HCT116 (cell line): Measurements from ENCODE around the gene TEX264. TPM values are rescaled to one million over a fixed set of nuclear protein-coding genes. Genes with fewer than 3 reads are reported as not detected.

Experiments
- ATAC-seq: fragments of 200-7000 bp; cut with Tn5 transposase; 2 replicates; pipeline ENCODE4 v1.9.1; 2020; ENCODE audit warnings: mild to moderate bottlenecking, moderate library complexity
- BruUV-seq: library from RNA; stranded (reverse); fragments of 400-500 nt; replicated peaks from 2 replicates; lab custom pipeline; 2021; lab: Mats Ljungman, UMichigan
- CTCF ChIA-PET: fragments of 300-600 bp; sonication (Branson Sonifier 250); formaldehyde crosslinking; loops from one replicate; lab custom pipeline; 2021; ENCODE audit warnings: antibody characterized with exemption; lab: Charles Lee
- POLR2A ChIA-PET: fragments of 300-600, 350-600 bp; sonication (Branson Sonifier 250); formaldehyde crosslinking; loops from one replicate; lab custom pipeline; 2021; ENCODE audit warnings: antibody characterized with exemption; lab: Charles Lee
- RAD21 ChIA-PET, 2 experiments: fragments of 300-600 bp; sonication (Branson Sonifier 250); formaldehyde crosslinking; loops; one replicate each; lab custom pipeline; 2023; ENCODE audit warnings: low total read pairs in 2 of 2; ENCODE audit not compliant: uncharacterized antibody in 2 of 2, unreplicated experiment in 2 of 2, low non-redundant PET in 1 of 2; lab: Charles Lee
- DNase-seq: peaks from one replicate; pipeline ENCODE4 v3.0.0-alpha.2; 2010; ENCODE audit warnings: low read depth, low spot score
- H2AFZ ChIP-seq: fragments of 200-600 bp; shearing (Covaris generic), sonication (generic); 2 replicates; pipeline ENCODE4 v1.6.1; 2017; ENCODE audit warnings: low read depth, mixed run types, mixed read lengths, antibody characterized with exemption, low read length; ENCODE audit not compliant: poor library complexity, severe bottlenecking
- H3K27ac ChIP-seq: 2 replicates; pipeline ENCODE4 v1.5.1; 2012; ENCODE audit warnings: low read depth, low read length
- H3K27me3 ChIP-seq: fragments of 200-600 bp; sonication (generic); 2 replicates; pipeline ENCODE4 v1.6.1; 2016; ENCODE audit warnings: mixed run types, low read length, mixed read lengths; ENCODE audit not compliant: insufficient read depth
- H3K36me3 ChIP-seq, 2 experiments: fragments of 200-500 bp in 1 of 2; fragments of 200-600 bp in 1 of 2; sonication (Bioruptor generic) in 1 of 2; sonication (generic) in 1 of 2; 2 replicates each; pipeline versions ENCODE4 v1.5.1 to v1.6.1; 2014 to 2016; ENCODE audit warnings: low read length in 2 of 2, inconsistent platforms in 1 of 2, mixed read lengths in 1 of 2, mixed run types in 1 of 2; ENCODE audit not compliant: insufficient read depth in 2 of 2, control insufficient read depth in 1 of 2
- H3K4me1 ChIP-seq, 2 experiments: fragments of 200-600 bp in 1 of 2; sonication (generic) in 1 of 2; 2 replicates each; pipeline versions ENCODE4 v1.5.1 to v1.6.1; 2012 to 2017; ENCODE audit warnings: low read length in 2 of 2, inconsistent platforms in 1 of 2, mild to moderate bottlenecking in 1 of 2, mixed read lengths in 1 of 2, mixed run types in 1 of 2, moderate library complexity in 1 of 2; ENCODE audit not compliant: insufficient read depth in 2 of 2, control insufficient read depth in 1 of 2
- H3K4me2 ChIP-seq: fragments of 200-600 bp; sonication (generic); 2 replicates; pipeline ENCODE4 v1.6.1; 2017; ENCODE audit warnings: mixed run types, low read length, mixed read lengths
- H3K4me3 ChIP-seq, 2 experiments: fragments of 200-600 bp in 1 of 2; sonication (generic) in 1 of 2; replicated peaks in 1 of 2; 2 replicates each; pipeline ENCODE4 v1.5.1; 2011 to 2016; ENCODE audit warnings: low read length in 2 of 2, control low read depth in 1 of 2, low read depth in 1 of 2, mild to moderate bottlenecking in 1 of 2, mixed read lengths in 1 of 2, mixed run types in 1 of 2
- H3K79me2 ChIP-seq: fragments of 200-600 bp; sonication (generic); 2 replicates; pipeline ENCODE4 v1.6.1; 2017; ENCODE audit warnings: mild to moderate bottlenecking, mixed run types, low read length, moderate library complexity, mixed read lengths; ENCODE audit not compliant: insufficient read depth
- H3K9ac ChIP-seq: fragments of 200-600 bp; sonication (generic); 2 replicates; pipeline ENCODE4 v1.6.1; 2016; ENCODE audit warnings: low read length, mixed read lengths
- H3K9me2 ChIP-seq: fragments of 200-600 bp; sonication (generic), shearing (Covaris generic); 2 replicates; pipeline ENCODE4 v1.6.1; 2017; ENCODE audit warnings: mixed run types, mild to moderate bottlenecking, moderate library complexity; ENCODE audit not compliant: insufficient read depth
- H3K9me3 ChIP-seq, 2 experiments: fragments of 200-500 bp in 1 of 2; fragments of 200-600 bp in 1 of 2; sonication (Bioruptor generic) in 1 of 2; sonication (generic) in 1 of 2; 2 replicates each; pipeline ENCODE4 v1.6.1; 2014 to 2017; ENCODE audit warnings: low read length in 2 of 2, mixed read lengths in 2 of 2, inconsistent platforms in 1 of 2, low read depth in 1 of 2, mild to moderate bottlenecking in 1 of 2, mixed run types in 1 of 2, moderate library complexity in 1 of 2; ENCODE audit not compliant: control insufficient read depth in 1 of 2, insufficient read depth in 1 of 2
- H4K20me1 ChIP-seq: fragments of 200-600 bp; sonication (generic), shearing (Covaris generic); 2 replicates; pipeline ENCODE4 v1.6.1; 2017; ENCODE audit warnings: mixed run types, mild to moderate bottlenecking, moderate library complexity; ENCODE audit not compliant: insufficient read depth
- CBX3 ChIP-seq: IDR thresholded peaks from 2 replicates; pipeline ENCODE4 v1.6.1; 2012; ENCODE audit warnings: low read depth
- FOSL1 ChIP-seq: IDR thresholded peaks from 2 replicates; pipeline ENCODE4 v1.6.1; 2012; ENCODE audit warnings: low read depth
- intact Hi-C: fragments of 100-400 bp; cut with micrococcal nuclease; formaldehyde crosslinking; loops from 2 replicates; pipeline ENCODE4 v1.10.0; 2022
- total RNA-seq: library from RNA; stranded (reverse); gene quantifications from one replicate; pipeline ENCODE4 v1.2.1, GENCODE V29; 2021; ENCODE audit not compliant: unreplicated experiment
- TF ChIP-seq, protein P1 (sequence below): IDR thresholded peaks from 2 replicates; pipeline ENCODE4 v1.6.1; 2012
- TF ChIP-seq, protein P2 (sequence below), 3 experiments: fragments of 200-600 bp in 1 of 3; sonication (generic) in 1 of 3; IDR thresholded peaks in 2 of 3; conservative IDR thresholded peaks in 1 of 3; 2 replicates each; pipeline ENCODE4 v1.5.1; 2012 to 2017; ENCODE audit warnings: low read depth in 2 of 3, low read length in 2 of 3, antibody characterized with exemption in 1 of 3, borderline replicate concordance in 1 of 3, control low read depth in 1 of 3, mild to moderate bottlenecking in 1 of 3, mixed read lengths in 1 of 3, mixed run types in 1 of 3, moderate library complexity in 1 of 3; ENCODE audit not compliant: insufficient read depth in 1 of 3

TEX264 gene
- total RNA-seq, 1 experiment from 2014 or later = 36.0 TPM

DNA sequence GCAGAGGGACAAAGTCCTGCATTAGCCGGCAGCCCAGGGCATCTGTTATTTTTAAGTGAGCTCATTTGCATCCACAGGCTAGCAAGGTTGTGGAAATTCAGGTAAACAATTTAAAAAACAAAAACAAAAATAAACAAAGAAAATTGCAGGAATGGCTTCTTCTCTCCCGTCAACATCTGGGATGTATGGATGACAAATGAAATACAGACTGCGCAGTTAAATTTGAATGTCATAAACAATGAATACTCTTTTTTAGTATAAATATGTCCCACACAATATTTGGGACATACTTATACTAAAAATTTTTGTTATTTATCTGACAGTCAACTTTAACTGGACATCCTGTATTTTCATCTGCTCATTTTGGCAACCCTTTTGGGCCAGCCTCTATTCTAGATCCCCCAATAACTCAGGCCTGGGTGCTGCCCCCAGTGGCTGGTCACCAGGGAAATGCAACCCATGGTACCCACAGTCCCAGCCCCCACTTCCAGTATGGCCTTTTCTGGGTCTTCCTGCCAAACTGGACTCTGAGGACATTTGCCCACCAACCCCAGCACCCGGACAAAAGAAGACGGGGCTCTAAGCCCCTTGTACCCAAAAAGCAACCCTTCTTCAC is 48.5 kb downstream of the TEX264 start:
- Histone ChIP-seq H4K20me1 (no peaks in the 10 kb centered on the region), H3K27ac (no peak overlapping the region), H3K27me3 (no peaks in the 10 kb centered on the region), H3K79me2 (no peaks in the 10 kb centered on the region), H3K9me2 (no peaks in the 10 kb centered on the region), H3K4me1 (peaks cover 0 to 7% of the 10 kb centered on the region in 2 experiments; a peak in 2 of 4 replicates), H3K9me3 (no peaks in the 10 kb centered on the region), H3K9ac (no peak overlapping the region), H2AFZ (no peak overlapping the region), H3K4me3 (no peak overlapping the region), H3K36me3 (no peaks in the 10 kb centered on the region), H3K4me2 (peak overlapping the region; percentile 4)
- intact Hi-C loops = loop anchor here (1.0 to 5.0 kb wide), 2 partner anchors 81 to 263 kb away; partner anchors contain the start of gene ACY1
- TF ChIP-seq, protein P1, sequence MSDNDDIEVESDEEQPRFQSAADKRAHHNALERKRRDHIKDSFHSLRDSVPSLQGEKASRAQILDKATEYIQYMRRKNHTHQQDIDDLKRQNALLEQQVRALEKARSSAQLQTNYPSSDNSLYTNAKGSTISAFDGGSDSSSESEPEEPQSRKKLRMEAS = no peak
- TF ChIP-seq CBX3 (no peak), FOSL1 (no peak)
- TF ChIP-seq, protein P2, sequence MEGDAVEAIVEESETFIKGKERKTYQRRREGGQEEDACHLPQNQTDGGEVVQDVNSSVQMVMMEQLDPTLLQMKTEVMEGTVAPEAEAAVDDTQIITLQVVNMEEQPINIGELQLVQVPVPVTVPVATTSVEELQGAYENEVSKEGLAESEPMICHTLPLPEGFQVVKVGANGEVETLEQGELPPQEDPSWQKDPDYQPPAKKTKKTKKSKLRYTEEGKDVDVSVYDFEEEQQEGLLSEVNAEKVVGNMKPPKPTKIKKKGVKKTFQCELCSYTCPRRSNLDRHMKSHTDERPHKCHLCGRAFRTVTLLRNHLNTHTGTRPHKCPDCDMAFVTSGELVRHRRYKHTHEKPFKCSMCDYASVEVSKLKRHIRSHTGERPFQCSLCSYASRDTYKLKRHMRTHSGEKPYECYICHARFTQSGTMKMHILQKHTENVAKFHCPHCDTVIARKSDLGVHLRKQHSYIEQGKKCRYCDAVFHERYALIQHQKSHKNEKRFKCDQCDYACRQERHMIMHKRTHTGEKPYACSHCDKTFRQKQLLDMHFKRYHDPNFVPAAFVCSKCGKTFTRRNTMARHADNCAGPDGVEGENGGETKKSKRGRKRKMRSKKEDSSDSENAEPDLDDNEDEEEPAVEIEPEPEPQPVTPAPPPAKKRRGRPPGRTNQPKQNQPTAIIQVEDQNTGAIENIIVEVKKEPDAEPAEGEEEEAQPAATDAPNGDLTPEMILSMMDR (IDR thresholded peaks at IDR 0.05 in 2 of 3, conservative IDR thresholded peaks at IDR 0.05 in 1 of 3; ENCODE audit: borderline replicate concordance in 1 of 3, insufficient read depth in 1 of 3, low read depth in 2 of 3, low read length in 2 of 3) = peak in 1 of 3 experiments; percentile 32; a peak in 3 of 6 replicates
- ATAC-seq = peak; percentile 48
- ChIA-PET RAD21 (interaction anchor here in 1 of 2 experiments (0.8 to 0.9 kb wide), 2 partner anchors 80 to 1103 kb away, joined by 3 read pairs; no protein-coding TSS in a partner anchor), CTCF (interaction anchor here (1.0 to 2.7 kb wide), 15 partner anchors 9 to 263 kb away, joined by 3 to 31 read pairs (median 5); partner anchors contain the start of genes ABHD14B, ACY1, DCAF1 and RRP9), POLR2A (no interaction called here)
- BruUV-seq = no TSS peak
- no peak for DNase-seq
